ENCODE data around the gene CDHR2.

Gene CDHR2

DNA sequence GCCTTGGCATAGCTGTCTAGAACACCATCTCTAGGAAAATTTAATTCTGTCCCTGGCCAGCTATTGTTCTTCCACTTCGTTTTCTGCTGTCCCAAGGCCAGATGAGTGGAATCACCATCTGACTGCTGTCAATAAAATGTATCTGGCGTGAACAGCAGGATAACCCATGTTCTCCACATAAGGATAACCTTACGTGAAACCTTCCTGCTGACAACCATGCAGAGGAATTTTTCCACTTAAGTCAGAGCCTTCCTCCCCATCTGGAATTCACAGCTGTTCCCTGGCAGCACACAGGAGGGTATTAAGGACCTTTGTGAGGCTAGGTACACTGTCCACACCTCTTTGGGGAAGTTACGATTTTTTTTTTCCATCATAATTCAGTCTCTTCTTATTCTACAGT is 40.5 kb upstream of the CDHR2 start:
- H3K36me3 ChIP-seq (ENCODE audit: control insufficient read depth in 2 of 2, insufficient read depth in 1 of 2, low read length in 2 of 2): peaks cover 32 to 63% of the 10 kb centered on the region in 2 experiments
- POLR2A ChIA-PET: no interaction called here

DNA sequence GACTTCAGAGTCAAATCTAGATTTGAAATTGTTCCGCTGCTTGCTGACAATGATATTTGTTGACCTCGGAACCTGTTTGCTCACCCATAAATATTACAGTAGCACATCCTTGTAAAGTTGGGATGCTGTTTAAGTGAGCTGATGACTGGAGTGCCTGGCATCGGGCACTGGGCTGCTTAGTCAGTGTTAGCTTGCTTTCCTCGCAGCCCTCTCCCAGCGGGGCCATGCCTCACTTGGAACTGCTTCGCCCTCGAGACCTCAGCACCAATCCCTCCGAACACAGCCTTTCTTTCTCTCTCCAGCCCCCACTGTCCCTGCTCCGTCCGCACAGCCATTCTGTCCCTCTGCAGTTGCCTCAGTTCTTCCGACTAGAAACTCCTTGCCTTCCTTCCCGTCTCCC is 35.4 kb upstream of the CDHR2 start:
- Histone ChIP-seq H3K4me1 (ENCODE audit: control insufficient read depth, insufficient read depth, low read length) (no peaks in the 10 kb centered on the region), H3K36me3 (ENCODE audit: control insufficient read depth in 2 of 2, insufficient read depth in 1 of 2, low read length in 2 of 2) (peaks cover 0 to 12% of the 10 kb centered on the region in 2 experiments; a peak in 1 of 3 replicates), H3K27ac (ENCODE audit: extremely low read depth, low read depth, low read length) (no peak overlapping the region), H3K4me3 (ENCODE audit: low read depth, low read length) (no peak overlapping the region), H3K9me3 (ENCODE audit: control insufficient read depth, insufficient read depth, low read depth, low read length) (no peaks in the 10 kb centered on the region)
- POLR2A ChIA-PET: interaction anchor here (0.9 kb wide), 1 partner anchor 24 kb away, joined by 5 read pairs; no protein-coding TSS in a partner anchor
- TF ChIP-seq SP2 (tag by site-specific recombination; IDR thresholded peaks at IDR 0.05) (no peak), ZNF658 (tag by site-specific recombination; IDR thresholded peaks at IDR 0.05) (no peak), HOXA7 (CRISPR knock-in tag; IDR thresholded peaks at IDR 0.05; ENCODE audit: borderline replicate concordance) (no peak), OVOL3 (tag by site-specific recombination; IDR thresholded peaks at IDR 0.05) (no peak), ZNF24 (tag by site-specific recombination; IDR thresholded peaks at IDR 0.05) (no peak)
- TF ChIP-seq, protein P1, sequence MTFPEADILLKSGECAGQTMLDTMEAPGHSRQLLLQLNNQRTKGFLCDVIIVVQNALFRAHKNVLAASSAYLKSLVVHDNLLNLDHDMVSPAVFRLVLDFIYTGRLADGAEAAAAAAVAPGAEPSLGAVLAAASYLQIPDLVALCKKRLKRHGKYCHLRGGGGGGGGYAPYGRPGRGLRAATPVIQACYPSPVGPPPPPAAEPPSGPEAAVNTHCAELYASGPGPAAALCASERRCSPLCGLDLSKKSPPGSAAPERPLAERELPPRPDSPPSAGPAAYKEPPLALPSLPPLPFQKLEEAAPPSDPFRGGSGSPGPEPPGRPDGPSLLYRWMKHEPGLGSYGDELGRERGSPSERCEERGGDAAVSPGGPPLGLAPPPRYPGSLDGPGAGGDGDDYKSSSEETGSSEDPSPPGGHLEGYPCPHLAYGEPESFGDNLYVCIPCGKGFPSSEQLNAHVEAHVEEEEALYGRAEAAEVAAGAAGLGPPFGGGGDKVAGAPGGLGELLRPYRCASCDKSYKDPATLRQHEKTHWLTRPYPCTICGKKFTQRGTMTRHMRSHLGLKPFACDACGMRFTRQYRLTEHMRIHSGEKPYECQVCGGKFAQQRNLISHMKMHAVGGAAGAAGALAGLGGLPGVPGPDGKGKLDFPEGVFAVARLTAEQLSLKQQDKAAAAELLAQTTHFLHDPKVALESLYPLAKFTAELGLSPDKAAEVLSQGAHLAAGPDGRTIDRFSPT (tag by site-specific recombination; IDR thresholded peaks at IDR 0.05): no peak
- CTCF ChIA-PET: interaction anchor here (1.1 kb wide), 1 partner anchor 100 kb away, joined by 3 read pairs; no protein-coding TSS in a partner anchor

More for the DNA sequence above, 40.5 kb upstream of the CDHR2 start:
- Histone ChIP-seq H3K4me3 (ENCODE audit: low read depth, low read length) (no peak overlapping the region), H3K4me1 (ENCODE audit: control insufficient read depth, insufficient read depth, low read length) (no peaks in the 10 kb centered on the region), H3K9me3 (ENCODE audit: control insufficient read depth, insufficient read depth, low read depth, low read length) (no peaks in the 10 kb centered on the region), H3K27ac (ENCODE audit: extremely low read depth, low read depth, low read length) (no peak overlapping the region)
- TF ChIP-seq ZNF600 (tag by site-specific recombination; IDR thresholded peaks at IDR 0.05): no peak
- CTCF ChIA-PET: interaction anchor here (0.6 kb wide), 1 partner anchor 489 kb away, joined by 3 read pairs; no protein-coding TSS in a partner anchor

- ChIA-PET CTCF (no interaction called here), POLR2A (interaction anchor here (0.6 to 0.9 kb wide), 2 partner anchors 23 to 487 kb away, joined by 3 to 5 read pairs; no protein-coding TSS in a partner anchor)
- no peak for TF ChIP-seq ZNF580 (tag by site-specific recombination; IDR thresholded peaks at IDR 0.05)
- TF ChIP-seq ZNF146 (tag by site-specific recombination; IDR thresholded peaks at IDR 0.05): no peak
- no peak for TF ChIP-seq ZNF37A (tag by site-specific recombination; IDR thresholded peaks at IDR 0.05)
- no peak for TF ChIP-seq ZFP3 (tag by site-specific recombination; IDR thresholded peaks at IDR 0.05; ENCODE audit: low read depth)
- TF ChIP-seq ZNF48 (tag by site-specific recombination; IDR thresholded peaks at IDR 0.05): no peak
- no peak for TF ChIP-seq ZNF510 (tag by site-specific recombination; IDR thresholded peaks at IDR 0.05; ENCODE audit: insufficient replicate concordance)
- no peak for TF ChIP-seq ZNF555 (tag by site-specific recombination; conservative IDR thresholded peaks at IDR 0.05)
- TF ChIP-seq ZBTB8A (tag by site-specific recombination; IDR thresholded peaks at IDR 0.05): no peak
- TF ChIP-seq SP3 (tag by site-specific recombination; IDR thresholded peaks at IDR 0.05): no peak
- TF ChIP-seq ZNF558 (tag by site-specific recombination; IDR thresholded peaks at IDR 0.05): no peak
- TF ChIP-seq ZFP41 (tag by site-specific recombination; IDR thresholded peaks at IDR 0.05; ENCODE audit: borderline replicate concordance): no peak
- TF ChIP-seq ZNF501 (tag by site-specific recombination; IDR thresholded peaks at IDR 0.05): no peak
- TF ChIP-seq, protein P2, sequence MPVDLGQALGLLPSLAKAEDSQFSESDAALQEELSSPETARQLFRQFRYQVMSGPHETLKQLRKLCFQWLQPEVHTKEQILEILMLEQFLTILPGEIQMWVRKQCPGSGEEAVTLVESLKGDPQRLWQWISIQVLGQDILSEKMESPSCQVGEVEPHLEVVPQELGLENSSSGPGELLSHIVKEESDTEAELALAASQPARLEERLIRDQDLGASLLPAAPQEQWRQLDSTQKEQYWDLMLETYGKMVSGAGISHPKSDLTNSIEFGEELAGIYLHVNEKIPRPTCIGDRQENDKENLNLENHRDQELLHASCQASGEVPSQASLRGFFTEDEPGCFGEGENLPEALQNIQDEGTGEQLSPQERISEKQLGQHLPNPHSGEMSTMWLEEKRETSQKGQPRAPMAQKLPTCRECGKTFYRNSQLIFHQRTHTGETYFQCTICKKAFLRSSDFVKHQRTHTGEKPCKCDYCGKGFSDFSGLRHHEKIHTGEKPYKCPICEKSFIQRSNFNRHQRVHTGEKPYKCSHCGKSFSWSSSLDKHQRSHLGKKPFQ (tag by site-specific recombination; IDR thresholded peaks at IDR 0.05): no peak
- no peak for TF ChIP-seq SCRT1 (tag by site-specific recombination; IDR thresholded peaks at IDR 0.05; ENCODE audit: borderline replicate concordance)
- no peak for TF ChIP-seq ZNF76 (tag by site-specific recombination; IDR thresholded peaks at IDR 0.05; ENCODE audit: borderline replicate concordance, low read depth)
- Histone ChIP-seq H3K9me3 (ENCODE audit: control insufficient read depth, insufficient read depth, low read depth, low read length) (no peaks in the 10 kb centered on the region), H3K27ac (ENCODE audit: extremely low read depth, low read depth, low read length) (no peak overlapping the region), H3K4me3 (ENCODE audit: low read depth, low read length) (no peak overlapping the region), H3K36me3 (ENCODE audit: control insufficient read depth in 2 of 2, insufficient read depth in 1 of 2, low read length in 2 of 2) (peaks cover 0 to 6% of the 10 kb centered on the region in 2 experiments; a peak in 1 of 3 replicates), H3K4me1 (ENCODE audit: control insufficient read depth, insufficient read depth, low read length) (no peaks in the 10 kb centered on the region)
Measured at GRCh38 chr5:176514244-176514950, 34.7 kb upstream of the CDHR2 start.
